Left cardiac atrium (tissue), 4 donors: Measurements from ENCODE around the gene TMX4. TPM values are rescaled to one million over a fixed set of nuclear protein-coding genes. Genes with fewer than 3 reads are reported as not detected.
"Not testable (repeated sequence)": the region's sequence is repeated elsewhere in the genome, so short reads cannot be mapped to it uniquely, and the experiment has no call there.

Experiments
- ATAC-seq, 2 donors: fragments of 200-7000 bp; cut with Tn5 transposase; one replicate each; pipeline ENCODE4 v1.9.1; 2020; ENCODE audit warnings: mild to moderate bottlenecking in 2 of 2, moderate library complexity in 2 of 2
- DNase-seq: peaks from one replicate; pipeline ENCODE4 v3.0.0-alpha.2; 2020
- intact Hi-C, 2 donors: fragments of 100-400 bp; cut with DNase I; formaldehyde crosslinking; loops; one replicate each; pipeline versions ENCODE4 v1.14.1 to v1.15.1; 2022 to 2023
- long read RNA-seq: library from polyadenylated mRNA; unstranded; transcript quantifications from one replicate; pipeline ENCODE4 v2.0.0, GENCODE V29; 2021
- total RNA-seq, 2 donors: library from RNA; stranded (reverse); fragmentation: NEBNext Ultra II Directional; extraction: Animal tissue kit (Norgen Biotek cat#: 25700); gene quantifications; one replicate each; pipeline ENCODE4 v1.2.1, GENCODE V29; 2021
- donor health status: DM: no; HTN: yes; CAD: no.
- donor health status: DM: no; HTN: yes; CAD: no; lungs with severe emphysema.
- donor health status: DM: yes; HTN: yes; CAD: no.
- donor health status: Dilated cardiomyopathy.

Gene TMX4
- total RNA-seq: 100 to 1,000 TPM; 126 to 170 TPM
- long read RNA-seq, full-length matches to known transcripts: 315 of 348 reads
- long read RNA-seq, partial matches to known transcripts: 6 of 348 reads
- long read RNA-seq, other reads (novel, unspliced or antisense): 27 of 348 reads

- intact Hi-C loops: no loop called here
- DNase-seq (peak; percentile 100), ATAC-seq (peak; percentile 95 to 97)
Observed at GRCh38 chr20:8019246-8019997, at the start of gene TMX4. Gene TMX4 (minus strand): TSS chr20:8019761. CDS start chr20:8019613, 148 bp downstream.

GRCh38 chr20:8067082-8067481 is 47.5 kb upstream of the TMX4 start:
- DNase-seq (no peak), ATAC-seq (no peak)
- intact Hi-C loops: no loop called here

- intact Hi-C loops: no loop called here
- DNase-seq (no peak), ATAC-seq (peak in 1 of 2 donors; percentile 31)
Observed at GRCh38 chr20:8066662-8067061, 47.1 kb upstream of the TMX4 start.

GRCh38 chr20:8065691-8066090 is 46.1 kb upstream of the TMX4 start:
- no peak for ATAC-seq
- intact Hi-C loops: no loop called here
- DNase-seq: no peak

- ATAC-seq: no peak
- intact Hi-C loops: no loop called here
- no peak for DNase-seq
Observed at GRCh38 chr20:8062756-8063155, 43.2 kb upstream of the TMX4 start.

GRCh38 chr20:8061861-8062518 is 42.4 kb upstream of the TMX4 start:
- ATAC-seq (no peak), DNase-seq (no peak)
- intact Hi-C loops: no loop called here

- DNase-seq (no peak), ATAC-seq (no peak)
- intact Hi-C loops: no loop called here
Observed at GRCh38 chr20:8060977-8061376, 41.4 kb upstream of the TMX4 start.

GRCh38 chr20:8057871-8058270 is 38.3 kb upstream of the TMX4 start:
- intact Hi-C loops: no loop called here
- DNase-seq (no peak), ATAC-seq (no peak)

GRCh38 chr20:8055096-8055495 is 35.5 kb upstream of the TMX4 start:
- ATAC-seq (no peak), DNase-seq (no peak)
- intact Hi-C loops: no loop called here

- DNase-seq: no peak
- intact Hi-C loops: no loop called here
- ATAC-seq: no peak
Observed at GRCh38 chr20:8050157-8050837, 30.7 kb upstream of the TMX4 start.

- DNase-seq: no peak
- intact Hi-C loops: loop anchor here in 1 of 2 donors (5.0 kb wide), 1 partner anchor 343 kb away; no protein-coding TSS in a partner anchor
Observed at GRCh38 chr20:8049310-8049709, 29.7 kb upstream of the TMX4 start.

GRCh38 chr20:8045946-8046345 is 26.4 kb upstream of the TMX4 start:
- ATAC-seq (no peak), DNase-seq (no peak)
- intact Hi-C loops: loop anchor here in 1 of 2 donors (5.0 kb wide), 1 partner anchor 346 kb away; no protein-coding TSS in a partner anchor

More at GRCh38 chr20:8049310-8049709, 29.7 kb upstream of the TMX4 start:
- no peak for ATAC-seq

GRCh38 chr20:8043687-8044282 is 24.2 kb upstream of the TMX4 start:
- no peak for DNase-seq
- peak; percentile 68 to 70 for ATAC-seq
- intact Hi-C loops: loop anchor here (2.0 to 5.0 kb wide), 3 partner anchors 89 to 679 kb away; partner anchors contain the start of gene PLCB1 (in 1 of the 2)

- no peak for DNase-seq
- intact Hi-C loops: no loop called here
- ATAC-seq: no peak
Observed at GRCh38 chr20:8039042-8039441, 19.5 kb upstream of the TMX4 start.

- DNase-seq: no peak
- ATAC-seq: no peak
- intact Hi-C loops: no loop called here
Observed at GRCh38 chr20:8036771-8037170, 17.2 kb upstream of the TMX4 start.

- ATAC-seq (no peak), DNase-seq (no peak)
- intact Hi-C loops: no loop called here
Observed at GRCh38 chr20:8033151-8033841, 13.7 kb upstream of the TMX4 start.

GRCh38 chr20:8032499-8032898 is 12.9 kb upstream of the TMX4 start:
- DNase-seq (no peak), ATAC-seq (no peak)
- intact Hi-C loops: no loop called here

GRCh38 chr20:8031539-8031938 is 12.0 kb upstream of the TMX4 start:
- intact Hi-C loops, DNase-seq, ATAC-seq: not testable (repeated sequence)
